Measurements from ENCODE around the gene ADAMTSL5. TPM values are rescaled to one million over a fixed set of nuclear protein-coding genes. Genes with fewer than 3 reads are reported as not detected.

ADAMTSL5 gene, protein sequence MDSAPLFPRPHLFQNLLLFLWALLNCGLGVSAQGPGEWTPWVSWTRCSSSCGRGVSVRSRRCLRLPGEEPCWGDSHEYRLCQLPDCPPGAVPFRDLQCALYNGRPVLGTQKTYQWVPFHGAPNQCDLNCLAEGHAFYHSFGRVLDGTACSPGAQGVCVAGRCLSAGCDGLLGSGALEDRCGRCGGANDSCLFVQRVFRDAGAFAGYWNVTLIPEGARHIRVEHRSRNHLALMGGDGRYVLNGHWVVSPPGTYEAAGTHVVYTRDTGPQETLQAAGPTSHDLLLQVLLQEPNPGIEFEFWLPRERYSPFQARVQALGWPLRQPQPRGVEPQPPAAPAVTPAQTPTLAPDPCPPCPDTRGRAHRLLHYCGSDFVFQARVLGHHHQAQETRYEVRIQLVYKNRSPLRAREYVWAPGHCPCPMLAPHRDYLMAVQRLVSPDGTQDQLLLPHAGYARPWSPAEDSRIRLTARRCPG
- total RNA-seq: 4.7 and 8.8 TPM in 2 replicates

DNA sequence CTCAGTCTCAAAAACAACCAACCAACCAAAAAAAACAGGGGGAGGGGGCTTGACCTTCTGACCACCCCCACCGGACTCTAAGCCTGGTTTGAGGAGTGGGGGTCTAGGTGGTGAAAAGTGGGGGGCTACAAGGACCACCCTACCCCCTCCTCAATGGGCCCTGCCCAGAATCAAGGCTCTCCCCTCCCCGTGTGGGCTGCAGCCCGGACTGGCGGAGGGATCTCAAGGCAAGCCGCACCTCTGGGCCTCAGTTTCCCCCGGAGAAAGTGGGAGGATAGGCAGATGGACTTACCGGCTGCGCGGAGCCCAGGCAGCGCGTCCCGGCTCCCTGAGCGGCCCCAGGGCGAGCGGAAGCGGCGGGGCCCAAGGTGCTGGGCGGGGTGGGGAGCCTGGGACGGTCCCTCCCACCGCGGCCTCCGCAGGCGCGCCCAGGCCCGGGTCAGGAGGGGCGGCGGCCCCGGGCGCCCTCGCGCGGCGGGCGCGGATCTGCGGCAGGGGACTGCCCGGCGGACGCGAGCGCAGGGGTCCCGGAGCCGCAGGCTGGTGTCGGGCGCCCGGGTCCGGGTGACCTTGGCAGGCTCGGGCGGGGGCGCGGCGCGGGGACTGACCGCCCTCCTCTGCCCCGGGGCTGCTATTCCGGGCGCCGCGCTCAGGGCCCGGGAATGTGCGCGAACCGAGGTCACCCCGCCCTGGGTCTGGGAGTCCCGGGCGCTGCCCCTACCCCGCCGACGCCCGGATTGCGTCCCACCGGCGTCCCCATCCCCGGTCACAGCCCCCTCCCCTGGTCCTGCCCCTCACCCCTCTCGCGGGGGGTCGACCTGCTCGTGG lies at the start of gene ADAMTSL5:
Gene ADAMTSL5 (minus strand): TSS at position 349 of the 828 bp plus-strand sequence. CDS start 2,076 bp downstream, outside the sequence.

DNA sequence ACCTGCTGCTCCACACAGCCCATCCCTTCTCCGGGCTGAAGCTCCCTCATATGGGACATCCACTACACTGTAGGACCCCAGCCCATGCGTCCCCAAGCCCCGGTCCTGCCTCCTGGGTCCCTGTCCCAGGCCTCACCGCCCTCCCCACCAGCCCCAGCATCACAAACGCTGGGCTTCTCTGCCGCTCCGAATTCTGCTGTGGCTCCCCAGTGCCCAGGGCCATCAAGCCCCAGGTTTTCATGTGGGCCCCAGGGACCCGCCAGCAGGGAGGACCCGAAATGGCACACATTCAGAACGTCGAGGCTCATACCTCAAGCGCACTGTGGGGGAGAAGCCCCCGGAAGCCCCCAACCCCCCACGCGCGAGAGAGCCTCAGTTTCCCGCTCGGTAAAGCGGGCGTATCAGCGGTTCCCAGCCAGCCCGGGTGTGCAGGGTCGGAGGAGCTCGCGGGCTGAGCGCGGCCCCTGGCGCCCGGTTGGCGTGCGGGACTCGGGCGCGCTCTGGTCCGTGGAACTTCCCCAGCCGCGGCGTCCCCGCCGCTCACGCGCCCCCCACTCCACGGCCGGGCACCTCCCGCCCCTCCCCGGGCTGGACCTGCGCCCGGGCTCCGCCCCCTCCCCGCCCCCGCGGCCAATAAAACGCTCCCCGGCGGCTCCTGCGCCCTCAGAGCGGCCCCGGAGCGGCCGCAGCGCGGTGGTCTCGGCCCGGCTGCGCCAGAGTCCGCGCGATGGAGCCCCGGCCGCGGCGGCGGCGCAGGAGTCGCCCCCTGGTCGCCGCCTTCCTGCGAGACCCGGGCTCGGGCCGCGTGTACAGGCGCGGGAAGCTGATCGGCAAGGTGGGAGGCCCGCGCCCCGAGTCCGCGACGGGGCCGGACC lies 10.8 kb upstream of the ADAMTSL5 start, which contains the start of gene PLK5:
Gene PLK5 (plus strand): TSS at position 666 of the 875 bp plus-strand sequence. CDS start 2,920 bp downstream, outside the sequence.

DNA sequence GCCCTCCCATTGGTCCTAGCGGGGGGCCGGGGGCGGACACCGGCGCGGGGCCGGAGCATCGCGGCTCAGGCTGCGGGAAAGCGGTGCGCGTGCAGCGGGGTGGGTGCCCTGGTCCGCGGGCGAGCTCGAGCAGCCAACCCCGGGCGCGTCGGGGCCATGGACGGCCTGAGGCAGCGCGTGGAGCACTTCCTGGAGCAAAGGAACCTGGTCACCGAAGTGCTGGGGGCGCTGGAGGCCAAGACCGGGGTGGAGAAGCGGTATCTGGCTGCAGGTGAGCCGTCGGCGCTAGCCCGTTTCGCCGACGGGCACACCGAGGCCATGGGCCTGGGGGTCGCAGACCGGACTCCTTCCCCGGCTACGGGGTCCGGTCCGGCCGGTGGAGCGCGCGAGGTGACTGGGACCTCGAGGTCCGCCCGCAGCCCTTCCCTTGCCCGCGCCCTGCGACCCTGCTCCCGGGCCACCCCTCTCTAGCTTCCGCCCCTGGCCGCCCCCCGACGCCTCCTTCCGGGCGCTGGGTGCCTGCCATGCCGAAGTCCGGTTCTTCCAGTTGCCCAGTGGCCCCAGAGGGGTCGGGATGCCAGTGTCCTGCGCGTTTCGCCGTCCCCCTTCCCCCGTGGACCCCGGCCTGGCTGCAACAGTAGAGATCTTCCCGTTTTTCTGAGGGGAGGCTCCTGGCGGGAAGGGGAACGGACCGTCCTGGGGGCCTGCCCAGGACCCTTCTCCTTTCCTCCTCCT lies 21.5 kb downstream of the ADAMTSL5 start, which contains the start of gene REEP6:
Gene REEP6 (plus strand): TSS at position 68 of the 735 bp plus-strand sequence. CDS start 89 bp downstream, at position 157.

DNA sequence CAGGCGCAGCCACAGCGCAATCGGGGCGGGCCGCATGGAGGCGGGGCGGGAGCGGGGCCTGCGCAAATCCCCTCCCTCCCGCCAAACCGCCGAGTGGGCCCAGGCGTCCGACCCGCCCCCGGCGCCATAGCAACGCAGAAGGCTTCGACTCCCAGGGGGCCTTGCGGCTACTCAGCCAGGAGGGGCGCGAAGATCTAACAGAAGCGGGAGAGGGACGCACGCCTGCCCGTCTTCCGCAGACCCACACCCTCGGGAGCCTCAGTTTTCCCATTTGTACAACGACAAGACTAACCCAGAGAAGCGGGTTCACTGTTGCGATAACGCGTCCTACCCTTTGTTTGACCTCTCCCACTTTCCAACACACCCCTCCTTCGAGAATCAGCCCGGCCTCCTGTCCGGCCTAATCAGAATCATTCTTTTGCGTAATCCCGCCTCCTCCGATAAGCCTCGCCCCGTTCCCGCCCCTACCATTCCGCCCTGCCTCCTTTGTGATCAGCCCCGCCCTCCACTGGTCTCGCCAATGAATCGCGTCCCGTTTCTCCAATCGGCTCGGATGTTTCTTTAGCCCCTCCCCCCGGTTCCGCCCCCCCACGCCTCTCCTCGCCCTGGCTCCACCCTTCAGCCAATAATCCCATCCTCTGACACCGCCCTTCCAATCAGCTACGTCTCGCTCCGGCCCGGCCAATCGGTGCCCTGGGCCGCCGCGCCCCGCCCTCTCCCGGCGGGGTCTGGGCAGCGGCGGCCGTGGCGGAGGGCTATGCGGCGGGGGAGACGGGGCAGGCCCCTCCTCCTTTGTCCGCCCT lies 22.3 kb downstream of the ADAMTSL5 start, which contains the start of gene PCSK4:
Gene PCSK4 (minus strand): TSS at position 40 of the 803 bp plus-strand sequence. CDS start 4 bp downstream, at position 36.

DNA sequence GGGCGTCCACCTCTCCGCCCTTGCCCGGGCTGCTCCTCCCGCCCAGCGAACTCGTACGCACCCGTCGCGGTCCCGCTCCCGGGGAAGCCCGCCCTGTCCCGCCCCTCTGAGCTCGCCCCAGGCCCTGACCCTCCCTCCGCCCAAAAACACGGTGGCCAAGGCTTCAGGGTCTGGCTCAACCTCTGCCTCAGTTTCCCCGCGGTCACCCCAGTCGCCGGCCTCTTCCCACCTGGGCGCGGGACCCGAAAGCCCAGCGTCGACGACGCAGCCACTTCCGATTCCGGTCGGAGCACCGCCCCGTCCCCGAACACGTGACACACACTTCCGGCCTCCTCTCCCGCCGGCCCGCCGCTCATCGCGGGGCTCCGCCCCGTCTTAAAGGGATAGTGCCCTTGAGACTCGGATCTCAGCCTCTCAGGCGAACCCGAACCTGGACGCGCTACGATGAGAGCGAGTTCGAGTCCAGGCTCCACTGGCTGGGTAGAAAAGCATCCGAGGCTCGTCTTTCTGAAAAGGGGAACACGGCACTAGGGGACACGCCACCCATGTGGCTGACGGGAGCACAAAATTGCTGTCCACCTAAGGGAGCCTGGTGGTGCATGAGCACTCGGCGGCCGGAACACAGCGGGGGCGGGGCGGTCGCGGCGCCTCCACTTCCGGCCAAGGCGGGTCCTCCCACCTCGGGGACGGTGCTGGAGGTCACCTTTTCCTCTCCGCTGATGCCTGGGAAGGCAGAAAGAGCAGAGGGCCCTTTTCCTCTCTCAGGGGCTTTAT lies 33.7 kb downstream of the ADAMTSL5 start, which contains the start of gene C19orf25:
Gene C19orf25 (minus strand): TSS at position 282 of the 774 bp plus-strand sequence. CDS start 312 bp downstream, outside the sequence.

Other genes starting within 250 kb of the ADAMTSL5 start
- gene CIRBP, start 243.7 kb downstream of the ADAMTSL5 start, total RNA-seq: 265 and 335 TPM in 2 replicates
- gene FAM174C, start 237.5 kb downstream of the ADAMTSL5 start, total RNA-seq: 52.9 and 54.6 TPM in 2 replicates
- gene EFNA2, start 227.1 kb downstream of the ADAMTSL5 start, total RNA-seq: not detected in 2 replicates
- gene NDUFS7, start 129.1 kb downstream of the ADAMTSL5 start, total RNA-seq: 89.5 and 111 TPM in 2 replicates
- 43.7 and 45.7 TPM in 2 replicates for gene GAMT, start 111.5 kb downstream of the ADAMTSL5 start, total RNA-seq
- gene DAZAP1, start 105.4 kb downstream of the ADAMTSL5 start, total RNA-seq: 19.4 and 21.3 TPM in 2 replicates
- 2,634 and 2,972 TPM in 2 replicates for gene RPS15, start 74.6 kb downstream of the ADAMTSL5 start, total RNA-seq
- gene APC2, start 62.9 kb downstream of the ADAMTSL5 start, total RNA-seq: 0.12 and 0.20 TPM in 2 replicates
- 17.7 and 25.0 TPM in 2 replicates for gene C19orf25, start 33.8 kb downstream of the ADAMTSL5 start, total RNA-seq
- 0.19 and 0.49 TPM in 2 replicates for gene PCSK4, start 22.7 kb downstream of the ADAMTSL5 start, total RNA-seq
- gene REEP6, start 21.8 kb downstream of the ADAMTSL5 start, total RNA-seq: 5.0 and 6.0 TPM in 2 replicates
- not detected in 2 replicates for gene PLK5, start 11.1 kb upstream of the ADAMTSL5 start, total RNA-seq
- gene MEX3D, start 55.3 kb upstream of the ADAMTSL5 start, total RNA-seq: 28.2 and 35.9 TPM in 2 replicates
- 68.5 and 83.9 TPM in 2 replicates for gene MBD3, start 79.8 kb upstream of the ADAMTSL5 start, total RNA-seq
- gene UQCR11, start 92.4 kb upstream of the ADAMTSL5 start, total RNA-seq: 41.1 and 46.9 TPM in 2 replicates
- gene TCF3, start 139.6 kb upstream of the ADAMTSL5 start, total RNA-seq: 64.4 and 66.6 TPM in 2 replicates
- not detected in 2 replicates for gene ONECUT3, start 240.5 kb upstream of the ADAMTSL5 start, total RNA-seq

Measured in cardiac ventricle fibroblast (primary cell).